Prostate gland (tissue), 2 donors: ENCODE data around the gene FURIN. TPM values are rescaled to one million over a fixed set of nuclear protein-coding genes. Genes with fewer than 3 reads are reported as not detected.

Experiments
- DNase-seq: peaks from one replicate; pipeline ENCODE4 v3.0.0-alpha.2; 2019; ENCODE audit warnings: low spot score
- H3K27ac ChIP-seq, 2 donors: fragments of 200-600 bp; sonication (generic); 2 replicates each; pipeline ENCODE4 v1.5.1; 2017 to 2019
- H3K27me3 ChIP-seq: fragments of 200-600 bp; sonication (generic); replicated peaks from 2 replicates; pipeline ENCODE4 v1.5.1; 2019; ENCODE audit not compliant: insufficient read depth
- H3K36me3 ChIP-seq, 2 donors: fragments of 200-600 bp; sonication (generic); 1 replicate in 1 of 2; 2 replicates in 1 of 2; pipeline versions ENCODE4 v1.5.1 to v1.8.1; 2017 to 2019
- H3K4me1 ChIP-seq: fragments of 200-600 bp; sonication (generic); replicated peaks from 2 replicates; pipeline ENCODE4 v1.5.1; 2019
- H3K4me3 ChIP-seq, 2 donors: fragments of 200-600 bp; sonication (generic); 2 replicates each; pipeline ENCODE4 v1.5.1; 2017 to 2019
- H3K9me3 ChIP-seq: fragments of 200-600 bp; sonication (generic); 2 replicates; pipeline ENCODE4 v1.5.1; 2017
- POLR2A ChIP-seq: fragments of 450-650 bp; IDR thresholded peaks from one replicate; pipeline ENCODE4 v1.6.1; 2016; ENCODE audit warnings: antibody characterized with exemption, mild to moderate bottlenecking
- POLR2AphosphoS5 ChIP-seq: sonication (generic); formaldehyde crosslinking; IDR thresholded peaks from one replicate; pipeline ENCODE4 v1.6.1; 2017; ENCODE audit warnings: antibody characterized with exemption
- WGBS: methylation state at CpG from one replicate; pipeline ENCODE4 v1.1.5; 2018; 5-methylcytosine and 5-hydroxymethylcytosine counted together
- intact Hi-C: fragments of 100-400 bp; cut with DNase I; formaldehyde crosslinking; loops from one replicate; pipeline ENCODE4 v1.14.2; 2022
- total RNA-seq, 2 donors: library from RNA; depleted of rRNA; stranded (reverse); fragments of >200 nt; gene quantifications; one replicate each; pipeline ENCODE4 v1.1.0, GENCODE V29; 2016
- TF ChIP-seq, protein P1 (sequence below), 4 experiments: fragments of 200-600 bp in 2 of 4; fragments of 450-650 bp in 2 of 4; sonication (generic) in 2 of 4; IDR thresholded peaks; 1 replicate in 3 of 4; 2 replicates in 1 of 4; pipeline ENCODE4 v1.5.1; 2016 to 2019; ENCODE audit warnings: antibody characterized with exemption in 4 of 4, mild to moderate bottlenecking in 2 of 4, moderate library complexity in 2 of 4

FURIN gene
- total RNA-seq, 2 donors from 2014 or later = 92.8 to 154 TPM

DNA sequence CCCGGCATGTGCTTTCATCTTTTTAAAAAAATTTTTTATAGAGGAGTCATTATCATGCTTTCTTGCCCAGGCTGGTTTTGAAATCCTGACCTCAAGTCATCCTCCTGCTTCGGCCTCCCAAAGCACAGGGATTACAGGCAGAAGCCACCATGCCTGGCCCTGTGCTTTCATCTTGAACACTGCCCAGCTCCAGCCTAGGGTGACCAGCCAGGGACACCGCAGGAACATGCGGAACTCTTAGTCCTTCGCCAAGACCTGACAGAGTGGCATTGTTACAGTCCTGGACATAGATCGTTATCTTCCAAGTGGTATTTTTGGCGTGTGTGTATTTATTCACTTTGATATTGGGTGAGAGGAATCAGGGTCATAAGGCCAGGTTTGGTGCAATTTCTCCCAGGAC is 7.9 kb upstream of the FURIN start:
- DNase-seq = peak; percentile 77
- peak; percentile 78 for TF ChIP-seq POLR2AphosphoS5
- TF ChIP-seq, protein P1, sequence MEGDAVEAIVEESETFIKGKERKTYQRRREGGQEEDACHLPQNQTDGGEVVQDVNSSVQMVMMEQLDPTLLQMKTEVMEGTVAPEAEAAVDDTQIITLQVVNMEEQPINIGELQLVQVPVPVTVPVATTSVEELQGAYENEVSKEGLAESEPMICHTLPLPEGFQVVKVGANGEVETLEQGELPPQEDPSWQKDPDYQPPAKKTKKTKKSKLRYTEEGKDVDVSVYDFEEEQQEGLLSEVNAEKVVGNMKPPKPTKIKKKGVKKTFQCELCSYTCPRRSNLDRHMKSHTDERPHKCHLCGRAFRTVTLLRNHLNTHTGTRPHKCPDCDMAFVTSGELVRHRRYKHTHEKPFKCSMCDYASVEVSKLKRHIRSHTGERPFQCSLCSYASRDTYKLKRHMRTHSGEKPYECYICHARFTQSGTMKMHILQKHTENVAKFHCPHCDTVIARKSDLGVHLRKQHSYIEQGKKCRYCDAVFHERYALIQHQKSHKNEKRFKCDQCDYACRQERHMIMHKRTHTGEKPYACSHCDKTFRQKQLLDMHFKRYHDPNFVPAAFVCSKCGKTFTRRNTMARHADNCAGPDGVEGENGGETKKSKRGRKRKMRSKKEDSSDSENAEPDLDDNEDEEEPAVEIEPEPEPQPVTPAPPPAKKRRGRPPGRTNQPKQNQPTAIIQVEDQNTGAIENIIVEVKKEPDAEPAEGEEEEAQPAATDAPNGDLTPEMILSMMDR (IDR thresholded peaks at IDR 0.05) = no peak
- Histone ChIP-seq H3K27me3 (no peaks in the 10 kb centered on the region), H3K4me3 (no peak overlapping the region), H3K9me3 (no peaks in the 10 kb centered on the region), H3K27ac (peak overlapping the region; percentile 66 to 76), H3K4me1 (peaks cover 5% of the 10 kb centered on the region), H3K36me3 (no peaks in the 10 kb centered on the region)
- intact Hi-C loops = no loop called here
- 43% methylated on average over 7 of the region's 7 CpGs for WGBS

DNA sequence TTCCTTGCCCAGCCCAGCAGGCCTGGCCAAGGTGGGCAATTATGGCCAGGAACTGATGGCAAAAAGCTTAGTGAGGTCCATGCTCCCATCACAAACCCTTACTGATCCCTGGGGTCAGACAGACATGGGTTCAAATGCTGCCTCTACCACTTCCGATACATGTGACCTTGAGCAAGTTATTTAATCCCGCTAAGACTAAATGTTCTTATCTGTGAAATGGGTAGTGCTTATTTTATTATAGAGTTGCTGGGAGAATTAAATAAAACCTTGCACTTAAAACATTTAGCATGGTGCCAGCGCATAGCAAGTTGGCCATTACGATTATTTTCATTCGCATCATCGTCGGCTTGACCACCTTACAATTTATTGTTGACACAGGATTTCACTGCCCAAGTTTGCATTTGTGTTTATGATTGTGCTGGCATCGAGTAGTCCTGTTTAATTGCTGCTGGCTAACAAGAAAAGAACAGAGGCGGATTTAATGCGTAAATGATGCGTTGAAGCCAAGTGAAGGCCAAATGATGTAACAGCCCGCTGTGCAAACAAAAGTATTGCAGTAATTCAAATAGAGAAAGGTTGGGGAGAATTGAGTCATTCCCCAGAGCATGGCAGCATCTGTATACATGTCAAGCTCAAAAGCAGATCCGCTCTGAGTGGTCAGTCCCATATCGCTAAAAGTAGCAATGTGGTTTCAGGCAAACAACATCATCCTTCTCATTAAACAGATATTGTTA is 7.3 kb upstream of the FURIN start:
- intact Hi-C loops = no loop called here
- H3K36me3 ChIP-seq = no peaks in the 10 kb centered on the region
- peak; percentile 86 for DNase-seq
- TF ChIP-seq POLR2A = no peak
- TF ChIP-seq, protein P1 (IDR thresholded peaks at IDR 0.05) = no peak
- peak; percentile 93 for TF ChIP-seq POLR2AphosphoS5
- no peaks in the 10 kb centered on the region for H3K9me3 ChIP-seq
- H3K4me3 ChIP-seq = no peak overlapping the region
- H3K27ac ChIP-seq = peak overlapping the region; percentile 66 to 76
- no peaks in the 10 kb centered on the region for H3K27me3 ChIP-seq
- 39% methylated on average over 14 of the region's 14 CpGs for WGBS
- H3K4me1 ChIP-seq = peaks cover 5% of the 10 kb centered on the region

DNA sequence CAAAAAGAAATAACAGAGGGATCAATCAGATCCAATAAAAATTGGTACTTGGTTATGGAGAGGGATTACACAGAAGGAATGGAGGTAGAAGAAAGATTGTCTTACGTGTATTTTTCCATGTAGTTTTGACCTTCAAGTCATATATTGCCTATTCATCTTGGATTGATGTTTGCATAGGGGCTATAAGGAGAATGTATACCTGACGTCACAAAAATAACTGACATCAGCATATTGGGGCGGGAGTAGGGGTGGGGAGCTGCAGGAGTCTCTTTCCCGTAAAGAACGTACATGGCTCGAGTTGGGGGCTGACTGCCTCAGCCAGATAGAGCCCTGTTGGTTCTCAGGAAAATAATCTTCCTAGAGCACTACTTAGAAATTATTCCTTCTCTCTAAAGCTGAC is 5.9 kb upstream of the FURIN start:
- no peaks in the 10 kb centered on the region for H3K36me3 ChIP-seq
- no peak for TF ChIP-seq POLR2A
- TF ChIP-seq, protein P1 (IDR thresholded peaks at IDR 0.05) = no peak
- TF ChIP-seq POLR2AphosphoS5 = no peak
- intact Hi-C loops = no loop called here
- H3K4me1 ChIP-seq = peaks cover 5% of the 10 kb centered on the region
- no peaks in the 10 kb centered on the region for H3K27me3 ChIP-seq
- no peak overlapping the region for H3K4me3 ChIP-seq
- DNase-seq = no peak
- 92% methylated on average over 6 of the region's 6 CpGs for WGBS
- H3K9me3 ChIP-seq = no peaks in the 10 kb centered on the region
- peak overlapping the region in 1 of 2 donors; percentile 48 for H3K27ac ChIP-seq

DNA sequence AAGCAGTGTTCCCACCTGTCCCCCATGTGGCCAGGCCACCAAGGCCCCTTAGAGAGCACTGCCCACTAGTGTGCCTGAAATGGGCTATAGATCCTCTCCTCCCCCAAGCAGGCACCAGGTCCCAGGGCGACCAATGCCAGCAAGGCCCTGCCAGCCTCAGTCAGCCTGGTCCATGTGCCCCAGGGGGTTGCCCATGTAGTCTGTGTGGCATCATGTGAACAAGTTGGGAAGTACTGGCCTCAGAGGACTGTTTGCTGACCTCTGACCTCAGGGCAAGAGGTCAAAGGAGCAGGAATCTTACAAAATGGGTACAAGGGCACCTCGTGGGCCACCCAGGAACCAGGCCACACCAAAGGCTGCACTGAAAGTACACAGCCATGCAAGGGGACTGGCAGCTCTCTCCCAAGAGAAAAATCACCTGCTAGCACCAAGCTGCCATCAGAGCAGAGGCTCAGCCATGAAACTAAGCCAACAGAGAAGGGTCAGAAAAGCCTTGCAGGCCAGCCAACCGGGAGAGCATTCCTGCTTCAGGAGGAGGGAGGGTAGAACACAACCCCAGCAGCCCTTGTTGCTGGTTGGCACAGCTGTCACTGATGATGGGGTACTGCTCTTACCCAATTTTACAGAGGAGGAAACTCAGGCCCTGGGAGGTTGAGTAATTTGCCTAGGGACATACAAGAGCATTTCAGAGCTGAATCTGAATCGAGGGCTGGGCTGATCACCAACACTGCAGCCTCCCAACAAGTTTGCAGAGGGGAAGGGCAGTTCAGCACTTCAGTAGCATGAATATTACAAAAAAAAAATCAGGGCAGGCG is 5.2 kb upstream of the FURIN start:
- no peaks in the 10 kb centered on the region for H3K9me3 ChIP-seq
- H3K4me1 ChIP-seq = peaks cover 5% of the 10 kb centered on the region
- TF ChIP-seq POLR2AphosphoS5 = peak; percentile 19
- TF ChIP-seq POLR2A = no peak
- intact Hi-C loops = no loop called here
- peak overlapping the region in 1 of 2 donors; percentile 48 for H3K27ac ChIP-seq
- H3K4me3 ChIP-seq = no peak overlapping the region
- no peak for DNase-seq
- no peaks in the 10 kb centered on the region for H3K36me3 ChIP-seq
- no peaks in the 10 kb centered on the region for H3K27me3 ChIP-seq
- 66% methylated on average over 5 of the region's 5 CpGs for WGBS

DNA sequence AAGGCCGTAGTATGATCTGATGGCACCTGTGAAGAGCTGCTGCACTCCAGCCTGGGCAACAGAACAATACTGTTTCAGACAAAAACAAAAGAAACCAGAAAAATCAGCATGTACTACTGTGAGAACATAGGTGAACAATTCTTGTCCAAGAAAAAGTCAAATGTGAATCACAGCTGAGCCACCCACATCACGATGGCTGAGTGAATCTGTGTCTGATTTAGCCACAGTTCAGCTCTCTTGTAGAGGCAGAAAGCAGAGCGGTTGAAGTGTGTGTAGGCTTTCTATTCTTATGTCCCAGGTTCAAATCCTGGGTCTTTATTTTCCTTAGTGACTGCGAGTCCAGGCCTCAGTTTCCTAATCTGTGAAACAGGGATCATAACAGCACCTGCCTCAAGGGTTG is 4.4 kb upstream of the FURIN start:
- Histone ChIP-seq H3K9me3 (no peaks in the 10 kb centered on the region), H3K4me1 (peaks cover 5% of the 10 kb centered on the region), H3K36me3 (no peaks in the 10 kb centered on the region), H3K4me3 (no peak overlapping the region), H3K27me3 (no peaks in the 10 kb centered on the region), H3K27ac (no peak overlapping the region)
- DNase-seq = no peak
- intact Hi-C loops = no loop called here
- 94% methylated on average over 4 of the region's 4 CpGs for WGBS
- TF ChIP-seq, protein P1 (IDR thresholded peaks at IDR 0.05) = no peak
- TF ChIP-seq POLR2AphosphoS5 (no peak), POLR2A (no peak)
